ENCODE results near the gene APOL4.
A peak's percentile ranks its signal among the peaks of the same experiment; 100 is the strongest.

APOL4 gene

DNA sequence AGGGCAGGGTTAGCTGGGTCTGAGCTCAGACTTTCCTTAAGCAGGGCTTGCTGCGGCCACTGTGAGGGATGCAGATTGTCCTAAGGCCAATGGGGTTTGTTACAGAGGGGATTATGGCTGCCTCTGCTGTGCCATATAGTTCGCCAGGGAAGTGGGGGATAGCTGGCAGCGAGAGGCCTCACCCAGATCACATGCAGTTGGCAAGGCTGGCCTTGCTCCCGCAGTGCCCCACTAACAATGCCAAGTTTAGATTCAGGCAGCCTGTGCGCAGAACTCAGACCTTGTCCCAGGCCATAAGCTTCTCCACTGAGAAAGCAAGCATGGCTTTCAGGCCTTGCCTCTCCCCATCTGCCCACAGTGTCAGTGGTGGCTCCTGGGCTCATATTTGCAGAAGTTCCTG is 42.4 kb upstream of the APOL4 start:
- TF ChIP-seq, protein P1, sequence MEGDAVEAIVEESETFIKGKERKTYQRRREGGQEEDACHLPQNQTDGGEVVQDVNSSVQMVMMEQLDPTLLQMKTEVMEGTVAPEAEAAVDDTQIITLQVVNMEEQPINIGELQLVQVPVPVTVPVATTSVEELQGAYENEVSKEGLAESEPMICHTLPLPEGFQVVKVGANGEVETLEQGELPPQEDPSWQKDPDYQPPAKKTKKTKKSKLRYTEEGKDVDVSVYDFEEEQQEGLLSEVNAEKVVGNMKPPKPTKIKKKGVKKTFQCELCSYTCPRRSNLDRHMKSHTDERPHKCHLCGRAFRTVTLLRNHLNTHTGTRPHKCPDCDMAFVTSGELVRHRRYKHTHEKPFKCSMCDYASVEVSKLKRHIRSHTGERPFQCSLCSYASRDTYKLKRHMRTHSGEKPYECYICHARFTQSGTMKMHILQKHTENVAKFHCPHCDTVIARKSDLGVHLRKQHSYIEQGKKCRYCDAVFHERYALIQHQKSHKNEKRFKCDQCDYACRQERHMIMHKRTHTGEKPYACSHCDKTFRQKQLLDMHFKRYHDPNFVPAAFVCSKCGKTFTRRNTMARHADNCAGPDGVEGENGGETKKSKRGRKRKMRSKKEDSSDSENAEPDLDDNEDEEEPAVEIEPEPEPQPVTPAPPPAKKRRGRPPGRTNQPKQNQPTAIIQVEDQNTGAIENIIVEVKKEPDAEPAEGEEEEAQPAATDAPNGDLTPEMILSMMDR (IDR thresholded peaks at IDR 0.05; ENCODE audit: low read depth, low read length, missing control alignments), result no peak
- no peak overlapping the region for H3K4me3 ChIP-seq (ENCODE audit: low read depth, low read length)
- no peak for DNase-seq (ENCODE audit: low read depth)

DNA sequence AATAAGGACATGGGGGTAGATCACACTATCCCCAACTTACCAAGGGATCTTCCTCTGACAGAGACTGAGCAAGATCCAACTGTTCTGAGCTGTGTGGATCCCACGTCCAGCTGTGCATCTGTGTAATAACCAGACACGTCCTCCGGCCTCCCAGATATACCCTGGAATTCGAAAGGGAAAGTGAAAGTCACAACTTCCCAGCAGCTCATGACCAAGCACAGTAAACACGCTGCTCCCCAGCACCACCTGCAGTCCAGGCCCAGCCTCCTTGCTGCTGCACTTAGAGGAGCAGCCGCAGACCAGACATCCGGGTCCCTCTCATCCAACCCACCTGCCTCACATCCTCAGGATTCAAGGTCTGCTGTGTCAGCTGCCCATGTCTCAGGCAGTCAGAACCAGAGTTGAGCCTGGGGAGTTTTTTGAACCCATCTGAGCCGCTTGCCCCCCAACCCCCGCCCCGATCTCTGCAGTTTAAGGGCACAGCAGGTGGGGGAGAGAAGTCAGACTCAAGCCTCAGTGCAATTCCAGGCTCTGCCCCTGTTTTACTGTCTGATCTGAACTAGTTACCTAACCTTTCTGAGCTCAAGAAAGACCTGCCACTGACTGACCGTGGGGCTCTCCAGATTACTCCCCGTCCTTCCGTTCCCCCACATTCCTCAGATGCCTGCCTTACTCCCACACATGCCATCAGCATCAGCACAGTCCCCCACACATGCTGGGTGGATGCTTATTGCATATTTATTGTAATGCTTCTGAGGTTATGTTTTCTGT is 38.0 kb upstream of the APOL4 start, which contains the start of gene APOL2:
Gene APOL2 (minus strand): TSS at position 127 of the 771 bp plus-strand sequence. CDS start 6,365 bp downstream, outside the sequence.
- TF ChIP-seq, protein P1 (IDR thresholded peaks at IDR 0.05; ENCODE audit: low read depth, low read length, missing control alignments), result peak; percentile 73
- peak; percentile 67 for DNase-seq (ENCODE audit: low read depth)
- H3K4me3 ChIP-seq (ENCODE audit: low read depth, low read length), result peak within 1 kb of the TSS; percentile 77

- H3K4me3 ChIP-seq (ENCODE audit: low read depth, low read length), result peak overlapping the region; percentile 77
- TF ChIP-seq, protein P1 (IDR thresholded peaks at IDR 0.05; ENCODE audit: low read depth, low read length, missing control alignments), result no peak
- DNase-seq (ENCODE audit: low read depth), result no peak
These were observed 37.5 kb upstream of the APOL4 start for GRCh38 chr22:36239150-36239400.

GRCh38 chr22:36238373-36239149 is 37.0 kb upstream of the APOL4 start:
- TF ChIP-seq, protein P1 (IDR thresholded peaks at IDR 0.05; ENCODE audit: low read depth, low read length, missing control alignments), result no peak
- no peak for DNase-seq (ENCODE audit: low read depth)
- peak overlapping the region; percentile 77 for H3K4me3 ChIP-seq (ENCODE audit: low read depth, low read length)

GRCh38 chr22:36237462-36238372 is 36.1 kb upstream of the APOL4 start:
- TF ChIP-seq, protein P1 (IDR thresholded peaks at IDR 0.05; ENCODE audit: low read depth, low read length, missing control alignments), result no peak
- H3K4me3 ChIP-seq (ENCODE audit: low read depth, low read length), result peak overlapping the region; percentile 77
- DNase-seq (ENCODE audit: low read depth), result no peak

- H3K4me3 ChIP-seq (ENCODE audit: low read depth, low read length), result peak overlapping the region; percentile 77; the same call in 1 of the 2 replicates
- TF ChIP-seq, protein P1 (IDR thresholded peaks at IDR 0.05; ENCODE audit: low read depth, low read length, missing control alignments), result no peak
- DNase-seq (ENCODE audit: low read depth), result no peak
These were observed 35.0 kb upstream of the APOL4 start for GRCh38 chr22:36236388-36237319.
